ENCODE measurements around the gene SUGP1.

The SUGP1 gene

GRCh38 chr19:19303411-19303810 is 16.9 kb downstream of the SUGP1 start:
- DNase-seq (ENCODE audit: low read depth): no peak

GRCh38 chr19:19300613-19301012 is 19.7 kb downstream of the SUGP1 start:
- DNase-seq (ENCODE audit: low read depth): no peak

GRCh38 chr19:19297759-19298158 is 22.6 kb downstream of the SUGP1 start:
- DNase-seq (ENCODE audit: low read depth): no peak

- no peak for DNase-seq (ENCODE audit: low read depth)
Measured at GRCh38 chr19:19296953-19297689, 23.2 kb downstream of the SUGP1 start.

GRCh38 chr19:19294914-19295313 is 25.4 kb downstream of the SUGP1 start:
- DNase-seq (ENCODE audit: low read depth): no peak

GRCh38 chr19:19292607-19293006 is 27.7 kb downstream of the SUGP1 start:
- DNase-seq (ENCODE audit: low read depth): no peak

GRCh38 chr19:19285686-19286085 is 34.6 kb downstream of the SUGP1 start:
- no peak for DNase-seq (ENCODE audit: low read depth)

GRCh38 chr19:19280561-19280960 is 39.7 kb downstream of the SUGP1 start:
- peak; percentile 27 for DNase-seq (ENCODE audit: low read depth)

- no peak for DNase-seq (ENCODE audit: low read depth)
Measured at GRCh38 chr19:19279853-19280252, 40.5 kb downstream of the SUGP1 start.

- no peak for DNase-seq (ENCODE audit: low read depth)
Measured at GRCh38 chr19:19279062-19279612, 41.2 kb downstream of the SUGP1 start.

GRCh38 chr19:19278315-19278714 is 42.0 kb downstream of the SUGP1 start:
- DNase-seq (ENCODE audit: low read depth): no peak

GRCh38 chr19:19276851-19277250 is 43.5 kb downstream of the SUGP1 start:
- DNase-seq (ENCODE audit: low read depth): no peak

- no peak for DNase-seq (ENCODE audit: low read depth)
Measured at GRCh38 chr19:19276386-19276785, 43.9 kb downstream of the SUGP1 start.

GRCh38 chr19:19274716-19275565 is 45.4 kb downstream of the SUGP1 start:
- no peak for DNase-seq (ENCODE audit: low read depth)

GRCh38 chr19:19274146-19274545 is 46.2 kb downstream of the SUGP1 start:
- no peak for DNase-seq (ENCODE audit: low read depth)

GRCh38 chr19:19271828-19272599 is 48.3 kb downstream of the SUGP1 start:
- no peak for DNase-seq (ENCODE audit: low read depth)

GRCh38 chr19:19270749-19271571 is 49.3 kb downstream of the SUGP1 start:
- DNase-seq (ENCODE audit: low read depth): no peak

GRCh38 chr19:19269952-19270694 is 50.2 kb downstream of the SUGP1 start:
- DNase-seq (ENCODE audit: low read depth): no peak

- DNase-seq (ENCODE audit: low read depth): no peak
Measured at GRCh38 chr19:19268453-19269385, 51.6 kb downstream of the SUGP1 start.

- no peak for DNase-seq (ENCODE audit: low read depth)
Measured at GRCh38 chr19:19267305-19267704, 53.0 kb downstream of the SUGP1 start.
